MCF 10A (cell line): Measurements from ENCODE around the gene TCF4. TPM values are rescaled to one million over a fixed set of nuclear protein-coding genes. Genes with fewer than 3 reads are reported as not detected.

Experiments used
- BruUV-seq: library from RNA; stranded (reverse); fragments of 400-500 nt; replicated peaks from 2 replicates; lab custom pipeline; 2021; lab: Mats Ljungman, UMichigan
- CTCF ChIA-PET: fragments of 300-600 bp; sonication (Branson Sonifier 250); formaldehyde crosslinking; extraction: SDS; loops from one replicate; lab custom pipeline; 2021; ENCODE audit warnings: antibody characterized with exemption, inconsistent platforms; lab: Yijun Ruan, JAX
- POLR2A ChIA-PET: fragments of 300-600, 350-650 bp; sonication (Branson Sonifier 250); formaldehyde crosslinking; extraction: SDS; loops from one replicate; lab custom pipeline; 2020; ENCODE audit warnings: antibody characterized with exemption, inconsistent platforms; lab: Yijun Ruan, JAX
- DNase-seq: peaks from one replicate; pipeline ENCODE4 v3.0.0-alpha.2; 2018; ENCODE audit not compliant: unreplicated experiment
- H3K27ac Mint-ChIP-seq: one replicate; pipeline ENCODE4 v1.8.0; 2022; ENCODE audit warnings: mild to moderate bottlenecking, low read depth, mixed read lengths; ENCODE audit not compliant: unreplicated experiment
- H3K27me3 Mint-ChIP-seq: one replicate; pipeline ENCODE4 v1.8.0; 2022; ENCODE audit warnings: mixed read lengths; ENCODE audit not compliant: insufficient read depth, unreplicated experiment
- H3K36me3 Mint-ChIP-seq: one replicate; pipeline ENCODE4 v1.8.0; 2022; ENCODE audit warnings: mild to moderate bottlenecking, moderate library complexity, mixed read lengths; ENCODE audit not compliant: insufficient read depth, unreplicated experiment
- H3K4me1 Mint-ChIP-seq: one replicate; pipeline ENCODE4 v1.8.0; 2022; ENCODE audit warnings: mixed read lengths; ENCODE audit not compliant: insufficient read depth, unreplicated experiment
- H3K4me3 Mint-ChIP-seq: one replicate; pipeline ENCODE4 v1.8.0; 2022; ENCODE audit warnings: mild to moderate bottlenecking, moderate library complexity, mixed read lengths; ENCODE audit not compliant: unreplicated experiment
- H3K9me3 Mint-ChIP-seq: one replicate; pipeline ENCODE4 v1.8.0; 2022; ENCODE audit warnings: mixed read lengths; ENCODE audit not compliant: unreplicated experiment
- CTCF ChIP-seq: fragments of 200-600 bp; IDR thresholded peaks from one replicate; pipeline ENCODE4 v1.8.0; 2022; ENCODE audit warnings: antibody characterized with exemption, mild to moderate bottlenecking; ENCODE audit not compliant: unreplicated experiment
- intact Hi-C: fragments of 100-400 bp; cut with micrococcal nuclease; formaldehyde crosslinking; loops from 2 replicates; pipeline ENCODE4 v1.14.1; 2022
- total RNA-seq: library from RNA; stranded (reverse); gene quantifications from 2 replicates; pipeline ENCODE4 v1.2.3, GENCODE V29; 2022

Gene TCF4
- total RNA-seq, 1 experiment from 2014 or later: 6.2 TPM

GRCh38 chr18:55309249-55309648 is 278.7 kb downstream of the TCF4 start:
- H3K4me3 Mint-ChIP-seq: no peak overlapping the region
- no peaks in the 10 kb centered on the region for H3K9me3 Mint-ChIP-seq
- no peak for TF ChIP-seq CTCF
- no peak overlapping the region for H3K27ac Mint-ChIP-seq
- H3K4me1 Mint-ChIP-seq: no peaks in the 10 kb centered on the region
- ChIA-PET CTCF (interaction anchor here (0.6 kb wide), 1 partner anchor 840 kb away, joined by 3 read pairs; no protein-coding TSS in a partner anchor), POLR2A (no interaction called here)
- no peaks in the 10 kb centered on the region for H3K36me3 Mint-ChIP-seq
- intact Hi-C loops: no loop called here
- H3K27me3 Mint-ChIP-seq: no peaks in the 10 kb centered on the region
- no peak for DNase-seq
- BruUV-seq: no TSS peak

- intact Hi-C loops: no loop called here
- Mint-ChIP-seq H3K36me3 (no peaks in the 10 kb centered on the region), H3K9me3 (no peaks in the 10 kb centered on the region), H3K4me1 (no peaks in the 10 kb centered on the region), H3K4me3 (no peak overlapping the region), H3K27ac (no peak overlapping the region), H3K27me3 (no peaks in the 10 kb centered on the region)
- TF ChIP-seq CTCF: no peak
- ChIA-PET CTCF (no interaction called here), POLR2A (no interaction called here)
- no TSS peak for BruUV-seq
- no peak for DNase-seq
Measured at GRCh38 chr18:55307505-55307904, 280.5 kb downstream of the TCF4 start.

- intact Hi-C loops: no loop called here
- Mint-ChIP-seq H3K4me3 (no peak overlapping the region), H3K4me1 (no peaks in the 10 kb centered on the region), H3K36me3 (no peaks in the 10 kb centered on the region), H3K27ac (no peak overlapping the region), H3K9me3 (no peaks in the 10 kb centered on the region), H3K27me3 (no peaks in the 10 kb centered on the region)
- no TSS peak for BruUV-seq
- no peak for DNase-seq
- POLR2A ChIA-PET: no interaction called here
- CTCF ChIA-PET: interaction anchor here (0.6 to 1.0 kb wide), 2 partner anchors 72 to 289 kb away, joined by 3 read pairs; no protein-coding TSS in a partner anchor
- TF ChIP-seq CTCF: no peak
Measured at GRCh38 chr18:55306359-55307024, 281.5 kb downstream of the TCF4 start.

- Mint-ChIP-seq H3K4me1 (no peaks in the 10 kb centered on the region), H3K27ac (no peak overlapping the region), H3K4me3 (no peak overlapping the region), H3K9me3 (no peaks in the 10 kb centered on the region), H3K36me3 (no peaks in the 10 kb centered on the region), H3K27me3 (no peaks in the 10 kb centered on the region)
- TF ChIP-seq CTCF: no peak
- ChIA-PET CTCF (interaction anchor here (0.6 kb wide), 1 partner anchor 11 kb away, joined by 3 read pairs; no protein-coding TSS in a partner anchor), POLR2A (no interaction called here)
- no TSS peak for BruUV-seq
- DNase-seq: no peak
- intact Hi-C loops: no loop called here
Measured at GRCh38 chr18:55302167-55302833, 285.7 kb downstream of the TCF4 start.
